ENCODE measurements around the gene MLEC.
A peak's percentile ranks its signal among the peaks of the same experiment; 100 is the strongest.

Gene MLEC

GRCh38 chr12:120708651-120709050 lies 21.7 kb downstream of the MLEC start:
- TF ChIP-seq REST (IDR thresholded peaks at IDR 0.05; ENCODE audit: insufficient read depth in 1 of 2, low read depth in 2 of 2, low read length in 2 of 2) (no peak), FOXP2 (optimal IDR thresholded peaks at IDR 0.05; ENCODE audit: borderline replicate concordance, extremely low read depth, extremely low read length, insufficient read depth) (no peak), POLR2AphosphoS5 (IDR thresholded peaks at IDR 0.05; ENCODE audit: low read depth, low read length) (no peak), TAF1 (IDR thresholded peaks at IDR 0.05; ENCODE audit: borderline replicate concordance, insufficient read depth, low read length) (no peak), SIN3A (IDR thresholded peaks at IDR 0.05; ENCODE audit: borderline replicate concordance, insufficient read depth, low read length) (no peak)

GRCh38 chr12:120710031-120710804 lies 23.3 kb downstream of the MLEC start, which contains the start of gene UNC119B:
UNC119B (plus strand) TSS chr12:120710458; CDS start chr12:120710475, 17 bp downstream.
- no peak for TF ChIP-seq TAF1 (IDR thresholded peaks at IDR 0.05; ENCODE audit: borderline replicate concordance, insufficient read depth, low read length)
- TF ChIP-seq REST (IDR thresholded peaks at IDR 0.05; ENCODE audit: insufficient read depth in 1 of 2, low read depth in 2 of 2, low read length in 2 of 2), result 0 out of 4 replicates have a peak, but pooled peaks of 1 of the 2 experiments have one; percentile 38
- TF ChIP-seq FOXP2 (optimal IDR thresholded peaks at IDR 0.05; ENCODE audit: borderline replicate concordance, extremely low read depth, extremely low read length, insufficient read depth), result peak; percentile 7
- peak; percentile 22; the same call in 1 of the 2 replicates for TF ChIP-seq SIN3A (IDR thresholded peaks at IDR 0.05; ENCODE audit: borderline replicate concordance, insufficient read depth, low read length)
- peak; percentile 84 for TF ChIP-seq POLR2AphosphoS5 (IDR thresholded peaks at IDR 0.05; ENCODE audit: low read depth, low read length)

- TF ChIP-seq TAF1 (IDR thresholded peaks at IDR 0.05; ENCODE audit: borderline replicate concordance, insufficient read depth, low read length), result no peak
- no peak for TF ChIP-seq REST (IDR thresholded peaks at IDR 0.05; ENCODE audit: insufficient read depth in 1 of 2, low read depth in 2 of 2, low read length in 2 of 2)
- TF ChIP-seq FOXP2 (optimal IDR thresholded peaks at IDR 0.05; ENCODE audit: borderline replicate concordance, extremely low read depth, extremely low read length, insufficient read depth), result no peak
- TF ChIP-seq SIN3A (IDR thresholded peaks at IDR 0.05; ENCODE audit: borderline replicate concordance, insufficient read depth, low read length), result no peak
- TF ChIP-seq POLR2AphosphoS5 (IDR thresholded peaks at IDR 0.05; ENCODE audit: low read depth, low read length), result no peak
Observed at GRCh38 chr12:120710805-120711296, 23.9 kb downstream of the MLEC start.

GRCh38 chr12:120711411-120711810 lies 24.5 kb downstream of the MLEC start:
- TF ChIP-seq TAF1 (IDR thresholded peaks at IDR 0.05; ENCODE audit: borderline replicate concordance, insufficient read depth, low read length) (no peak), FOXP2 (optimal IDR thresholded peaks at IDR 0.05; ENCODE audit: borderline replicate concordance, extremely low read depth, extremely low read length, insufficient read depth) (no peak), SIN3A (IDR thresholded peaks at IDR 0.05; ENCODE audit: borderline replicate concordance, insufficient read depth, low read length) (no peak), POLR2AphosphoS5 (IDR thresholded peaks at IDR 0.05; ENCODE audit: low read depth, low read length) (no peak), REST (IDR thresholded peaks at IDR 0.05; ENCODE audit: insufficient read depth in 1 of 2, low read depth in 2 of 2, low read length in 2 of 2) (no peak)
